NCI-H2107 treated with DMSO at 0.1 percent for 48 hours (cell line): ENCODE data around the gene ITGA2.
"Not testable (repeated sequence)": the region's sequence is repeated elsewhere in the genome, so short reads cannot be mapped to it uniquely, and the experiment has no call there.

ENCODE experiments used
- DNase-seq: peaks from one replicate; lab custom pipeline; 2025; ENCODE audit not compliant: unreplicated experiment; lab: John Stamatoyannopoulos, UW

The ITGA2 gene

GRCh38 chr5:53092242-53092641, 103.1 kb downstream of the ITGA2 start:
- DNase-seq: no peak

DNA sequence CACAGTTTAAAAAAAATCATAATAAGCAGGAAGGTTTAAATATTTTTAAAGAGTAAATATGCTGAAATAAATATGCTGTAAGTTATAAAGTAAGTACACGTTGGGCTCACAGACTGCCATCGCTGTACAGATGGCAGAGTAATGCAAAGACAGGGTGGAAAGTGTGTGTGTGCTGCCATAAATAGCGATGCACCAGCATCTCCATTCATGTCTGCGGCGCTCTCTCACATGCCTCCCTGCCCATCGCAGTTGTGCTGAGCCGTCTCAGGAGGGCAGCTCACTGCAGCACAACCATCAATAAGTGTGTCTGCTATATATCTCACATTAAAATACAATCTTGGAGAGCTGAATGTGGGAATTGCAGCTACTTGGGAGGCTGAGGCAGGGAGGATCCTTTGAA, 106.1 kb downstream of the ITGA2 start:
- no peak for DNase-seq

- DNase-seq: peak; percentile 15
Observed at GRCh38 chr5:53095931-53096525, 106.9 kb downstream of the ITGA2 start.

DNA sequence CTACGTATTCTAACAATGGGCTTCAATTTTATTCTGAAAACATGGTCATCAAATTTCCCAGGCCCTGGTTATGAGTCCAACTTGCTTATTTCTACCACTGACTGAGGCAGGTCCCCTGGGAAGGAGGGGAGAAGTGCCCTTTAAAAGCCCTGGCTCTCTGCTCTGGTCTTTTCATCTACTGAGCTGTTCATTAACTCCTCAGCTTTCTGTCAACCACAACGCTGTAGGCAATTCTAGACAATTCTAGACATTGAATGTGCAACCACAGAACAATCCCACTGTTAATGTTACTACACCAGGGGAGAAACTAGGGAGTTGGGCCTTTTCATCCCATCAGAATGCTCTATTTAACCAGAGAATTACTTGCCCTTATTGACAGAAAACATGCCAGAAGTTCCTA, 110.4 kb downstream of the ITGA2 start:
- peak; percentile 81 for DNase-seq

GRCh38 chr5:53100606-53101005, 111.5 kb downstream of the ITGA2 start:
- DNase-seq: no peak

GRCh38 chr5:53105611-53106300, 116.6 kb downstream of the ITGA2 start:
- DNase-seq: no peak

DNA sequence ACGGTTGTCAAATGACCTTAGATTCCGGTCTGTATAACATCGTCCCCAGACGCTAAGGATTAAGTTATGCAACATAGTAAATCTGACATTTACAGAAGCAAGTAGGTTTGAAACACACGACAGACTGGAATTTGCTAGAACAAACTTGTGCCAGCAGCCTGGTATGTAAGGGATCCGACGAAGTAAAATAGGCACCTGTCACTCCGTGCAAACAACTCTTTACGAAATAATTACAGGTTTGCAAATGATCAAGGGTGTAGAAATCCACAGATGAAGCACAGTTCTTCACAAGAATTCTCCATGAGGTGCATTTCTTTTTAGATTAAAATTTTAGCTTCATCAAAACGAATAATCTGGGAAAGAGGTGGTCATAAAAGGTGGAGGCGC, 119.9 kb downstream of the ITGA2 start:
- no peak for DNase-seq

GRCh38 chr5:53109443-53110127, 120.4 kb downstream of the ITGA2 start, which contains the start of gene MOCS2:
TSS of gene MOCS2 (minus strand) at chr5:53109757. CDS start at chr5:53107174, 2,583 bp downstream.
- peak; percentile 32 for DNase-seq

DNA sequence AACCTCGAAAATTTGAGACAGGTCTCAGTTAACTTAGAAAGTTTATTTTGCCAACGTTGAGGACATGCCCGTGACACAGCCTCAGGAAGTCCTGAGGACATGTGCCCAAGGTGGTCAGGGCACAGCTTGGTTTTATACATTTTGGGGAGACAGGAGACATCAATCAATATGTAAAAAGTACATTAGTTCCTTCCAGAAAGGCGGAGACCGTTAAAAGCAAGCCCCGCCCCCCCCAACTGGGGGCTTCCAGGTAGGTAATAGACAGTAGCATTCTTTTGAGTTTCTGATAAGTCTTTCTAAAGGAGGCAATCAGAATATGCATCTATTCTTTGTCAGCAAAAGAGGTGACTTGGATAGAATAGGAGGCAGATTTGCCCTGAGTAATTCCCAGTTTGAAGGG, 121.0 kb downstream of the ITGA2 start:
- DNase-seq: no peak

DNA sequence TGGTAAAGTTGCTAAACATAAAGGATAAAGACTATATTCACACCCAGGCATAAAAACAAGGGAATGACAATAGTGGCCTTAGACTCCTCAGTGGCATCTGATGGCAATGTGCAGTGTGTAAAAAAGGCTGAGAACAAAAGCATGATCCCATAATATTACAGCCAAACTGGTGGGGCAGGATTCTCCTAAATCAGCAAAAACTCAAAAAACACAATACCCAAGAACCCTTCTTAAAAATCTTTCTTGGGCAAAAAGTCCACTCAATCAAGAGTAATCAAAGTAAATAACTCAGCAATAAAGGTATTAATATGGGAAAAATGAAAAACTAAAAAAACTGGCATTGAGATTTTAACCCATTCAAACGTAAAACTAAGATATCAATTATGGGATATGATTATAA, 122.0 kb downstream of the ITGA2 start:
- no peak for DNase-seq

GRCh38 chr5:53112307-53112706, 123.2 kb downstream of the ITGA2 start:
- DNase-seq: not testable (repeated sequence)

- DNase-seq: no peak
Observed at GRCh38 chr5:53112909-53113308, 123.8 kb downstream of the ITGA2 start.

DNA sequence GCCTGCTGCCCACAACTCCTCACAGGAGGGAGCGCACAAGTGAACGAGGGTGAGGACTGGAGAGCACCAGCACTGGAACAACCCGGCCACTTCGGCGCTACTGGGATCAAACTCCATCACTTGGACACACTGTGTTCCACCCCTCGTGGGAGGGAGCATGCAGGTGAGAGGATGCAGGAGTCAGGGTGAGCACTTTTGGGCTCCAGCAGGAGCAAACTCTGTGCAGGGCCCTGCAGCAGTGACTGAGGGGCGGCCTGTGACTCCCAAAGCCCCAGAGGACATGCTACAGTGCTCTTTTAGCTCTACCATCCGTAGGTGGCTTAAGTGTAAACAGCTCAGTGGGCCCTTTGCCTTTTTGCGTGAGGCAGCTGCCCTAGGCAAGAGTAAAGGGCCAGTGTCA, 124.8 kb downstream of the ITGA2 start:
- DNase-seq: no peak

DNA sequence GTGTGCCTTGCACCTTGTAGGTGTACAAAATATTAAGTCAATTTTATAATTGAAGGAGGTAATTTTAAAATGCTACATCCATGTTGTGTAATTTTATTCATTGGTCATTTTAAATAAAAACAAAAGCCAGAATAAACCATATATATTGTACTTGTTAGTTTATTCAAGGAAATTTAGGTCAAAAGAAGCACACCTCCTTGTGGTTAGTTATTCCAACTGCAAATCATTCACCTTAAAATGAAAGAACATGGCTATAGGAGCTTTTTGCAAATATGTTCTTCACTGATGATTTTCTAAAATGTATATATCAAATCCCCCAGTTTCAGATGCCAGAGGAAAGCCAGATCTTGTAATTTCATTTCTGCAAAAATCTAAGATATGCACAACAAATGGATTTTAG, 125.8 kb downstream of the ITGA2 start:
- DNase-seq: no peak

DNA sequence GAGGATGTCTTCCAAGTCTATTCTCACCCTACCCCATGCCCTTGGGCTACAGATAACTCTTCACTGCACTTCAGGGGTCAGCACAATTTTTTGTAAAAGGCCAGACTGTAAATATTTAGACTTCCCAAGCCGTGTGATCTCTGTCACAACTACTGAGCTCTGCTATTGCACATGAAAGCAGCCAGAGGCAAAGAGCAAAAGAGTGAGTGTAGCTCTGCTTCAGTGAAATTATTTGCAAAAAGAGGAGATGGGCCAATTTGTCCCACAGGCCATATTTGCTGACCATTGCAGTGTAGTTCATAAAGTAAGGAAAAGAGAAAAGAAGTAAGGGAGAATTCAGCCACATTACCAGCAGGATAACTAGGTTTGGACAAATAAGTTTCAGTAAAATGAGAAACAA, 127.4 kb downstream of the ITGA2 start:
- DNase-seq: no peak

- DNase-seq: no peak
Observed at GRCh38 chr5:53118879-53119278, 129.7 kb downstream of the ITGA2 start.

GRCh38 chr5:53120165-53120564, 131.0 kb downstream of the ITGA2 start:
- no peak for DNase-seq

- DNase-seq: no peak
Observed at GRCh38 chr5:53123702-53124101, 134.6 kb downstream of the ITGA2 start.

DNA sequence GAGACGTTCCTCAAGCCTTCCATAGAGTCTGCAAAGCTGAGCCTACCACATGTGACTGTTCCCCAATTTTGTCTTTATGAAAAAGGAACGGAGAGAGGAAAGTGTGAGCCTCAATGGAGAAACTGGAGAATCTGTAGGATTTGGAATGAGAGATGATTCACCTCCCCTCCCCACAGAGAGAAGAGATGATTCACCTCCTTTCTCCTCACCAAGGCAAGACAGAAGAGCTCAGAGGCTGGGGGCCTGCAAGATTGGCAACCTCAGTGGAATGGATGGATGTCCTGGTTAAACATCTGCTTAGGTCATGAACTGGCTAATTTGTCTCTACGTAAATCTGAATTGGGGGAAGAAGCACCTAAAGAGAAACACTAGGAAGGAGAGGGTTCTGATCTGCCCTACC, 137.4 kb downstream of the ITGA2 start:
- DNase-seq: no peak

GRCh38 chr5:53127107-53127506, 138.0 kb downstream of the ITGA2 start:
- DNase-seq: no peak

DNA sequence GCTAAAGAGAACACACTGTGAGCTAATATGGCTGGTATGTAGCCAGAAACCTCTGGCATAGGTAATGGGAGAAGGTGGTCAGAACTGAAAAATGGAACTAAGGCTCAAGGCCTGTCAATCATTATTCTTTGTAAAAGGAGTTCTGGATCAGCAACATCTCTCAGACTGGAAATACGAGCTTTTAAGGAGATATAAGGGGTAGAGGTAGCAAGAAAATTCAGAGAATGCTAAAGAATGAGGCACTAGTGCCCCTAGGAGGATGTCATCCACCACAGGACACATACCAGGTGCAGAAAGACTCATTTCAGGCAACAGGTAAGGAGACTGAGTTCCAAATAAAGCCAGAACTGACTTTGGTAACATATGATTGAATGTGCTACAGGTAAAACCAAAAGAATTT, 139.3 kb downstream of the ITGA2 start:
- no peak for DNase-seq

- DNase-seq: no peak
Observed at GRCh38 chr5:53130266-53130665, 141.1 kb downstream of the ITGA2 start.
